ENCODE measurements around the gene GAS2L2. TPM values are rescaled to one million over a fixed set of nuclear protein-coding genes. Genes with fewer than 3 reads are reported as not detected.

Gene GAS2L2
- total and polyA plus RNA-seq, 2 of the 8 experiments (the other 6 are each of a cell fraction or from before 2014, with no cell fraction given), result 0.09 to 0.13 TPM

DNA sequence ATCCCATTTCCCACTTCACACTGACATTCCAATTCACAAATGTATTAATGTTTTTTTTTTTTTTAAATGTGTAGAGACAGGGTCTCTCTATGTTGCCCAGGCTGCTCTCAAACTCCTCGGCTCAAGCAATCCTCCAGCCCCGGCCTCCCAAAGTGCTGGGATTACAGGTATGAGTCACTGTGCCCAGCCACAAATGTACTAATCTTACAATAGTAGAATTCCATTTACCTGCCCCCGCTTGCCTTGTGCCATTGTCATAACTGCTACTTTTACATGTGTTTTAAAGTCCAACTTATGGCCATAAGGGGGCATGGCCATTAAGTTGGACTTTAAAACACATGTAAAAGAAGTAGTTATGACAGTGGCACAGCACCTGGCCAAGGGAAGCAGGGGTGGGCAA is 37.8 kb upstream of the GAS2L2 start (continued):
- TF ChIP-seq SUZ12 (IDR thresholded peaks at IDR 0.05; ENCODE audit: low read length) (no peak), CHD1 (IDR thresholded peaks at IDR 0.05; ENCODE audit: low read depth, low read length) (no peak)
